GM06990 (cell line): Measurements from ENCODE around the gene VIPR2.

Experiments
- DNase-seq: peaks from one replicate; pipeline ENCODE4 v3.0.0-alpha.2; 2011; ENCODE audit not compliant: insufficient read length; ENCODE audit errors: extremely low read depth
- H3K27me3 ChIP-seq: replicated peaks from 2 replicates; pipeline ENCODE4 v1.6.0; 2011; ENCODE audit warnings: low read length; ENCODE audit not compliant: control insufficient read depth, insufficient read depth
- H3K36me3 ChIP-seq: 2 replicates; pipeline ENCODE4 v1.5.1; 2011; ENCODE audit warnings: low read length; ENCODE audit not compliant: control insufficient read depth, insufficient read depth
- H3K4me3 ChIP-seq: replicated peaks from 2 replicates; pipeline ENCODE4 v1.5.1; 2011; ENCODE audit warnings: low read depth, mild to moderate bottlenecking, control low read depth, low read length
- CTCF ChIP-seq: IDR thresholded peaks from 2 replicates; pipeline ENCODE4 v1.5.1; 2011; ENCODE audit warnings: low read length, control low read depth, mild to moderate bottlenecking, inconsistent platforms; ENCODE audit not compliant: insufficient read depth, poor library complexity, severe bottlenecking

VIPR2 gene

GRCh38 chr7:159067576-159068487 is 76.8 kb downstream of the VIPR2 start:
- H3K27me3 ChIP-seq: no peaks in the 10 kb centered on the region
- DNase-seq: no peak
- no peak for TF ChIP-seq CTCF
- H3K36me3 ChIP-seq: no peaks in the 10 kb centered on the region
- H3K4me3 ChIP-seq: no peak overlapping the region

- TF ChIP-seq CTCF: no peak
- H3K27me3 ChIP-seq: no peaks in the 10 kb centered on the region
- no peak overlapping the region for H3K4me3 ChIP-seq
- no peaks in the 10 kb centered on the region for H3K36me3 ChIP-seq
- no peak for DNase-seq
These were observed 77.7 kb downstream of the VIPR2 start for GRCh38 chr7:159066816-159067575.

- DNase-seq: no peak
- TF ChIP-seq CTCF: no peak
- no peaks in the 10 kb centered on the region for H3K36me3 ChIP-seq
- no peak overlapping the region for H3K4me3 ChIP-seq
- H3K27me3 ChIP-seq: no peaks in the 10 kb centered on the region
These were observed 78.7 kb downstream of the VIPR2 start for GRCh38 chr7:159065852-159066480.

- no peak overlapping the region for H3K4me3 ChIP-seq
- H3K36me3 ChIP-seq: no peaks in the 10 kb centered on the region
- no peaks in the 10 kb centered on the region for H3K27me3 ChIP-seq
- DNase-seq: no peak
- TF ChIP-seq CTCF: no peak
These were observed 79.7 kb downstream of the VIPR2 start for GRCh38 chr7:159064816-159065510.

GRCh38 chr7:159064121-159064815 is 80.4 kb downstream of the VIPR2 start:
- no peak for DNase-seq
- Histone ChIP-seq H3K27me3 (no peaks in the 10 kb centered on the region), H3K4me3 (no peak overlapping the region), H3K36me3 (no peaks in the 10 kb centered on the region)
- TF ChIP-seq CTCF: no peak
